ENCODE results near the gene KLHL29.

The KLHL29 gene

GRCh38 chr2:23645230-23645808, 260.3 kb downstream of the KLHL29 start:
- no peak for DNase-seq

- no peak for DNase-seq
These were observed 262.6 kb downstream of the KLHL29 start for GRCh38 chr2:23647563-23647962.

- no peak for DNase-seq
These were observed 264.3 kb downstream of the KLHL29 start for GRCh38 chr2:23649303-23649702.

DNA sequence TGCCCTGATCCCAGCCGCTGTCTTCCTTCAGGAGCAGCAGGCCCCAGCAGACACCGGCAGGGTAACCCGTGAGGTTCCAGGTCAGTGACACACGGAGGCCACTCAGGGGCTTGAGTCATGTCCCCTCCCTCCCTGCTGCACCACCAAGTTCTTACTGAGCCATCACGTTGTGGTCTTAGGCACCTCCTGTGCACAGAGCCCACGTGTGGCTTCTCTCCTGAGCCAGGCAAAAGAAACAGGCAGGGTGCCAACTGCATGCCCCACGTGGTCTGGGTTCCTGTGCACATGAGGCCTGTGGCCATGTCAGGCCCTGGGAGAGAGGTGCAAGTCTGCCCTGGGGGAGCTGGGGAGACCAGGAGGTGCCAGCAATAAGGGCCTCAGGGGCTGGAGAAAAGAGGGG, 264.8 kb downstream of the KLHL29 start:
- no peak for DNase-seq

- no peak for DNase-seq
These were observed 266.5 kb downstream of the KLHL29 start for GRCh38 chr2:23651187-23652080.

DNA sequence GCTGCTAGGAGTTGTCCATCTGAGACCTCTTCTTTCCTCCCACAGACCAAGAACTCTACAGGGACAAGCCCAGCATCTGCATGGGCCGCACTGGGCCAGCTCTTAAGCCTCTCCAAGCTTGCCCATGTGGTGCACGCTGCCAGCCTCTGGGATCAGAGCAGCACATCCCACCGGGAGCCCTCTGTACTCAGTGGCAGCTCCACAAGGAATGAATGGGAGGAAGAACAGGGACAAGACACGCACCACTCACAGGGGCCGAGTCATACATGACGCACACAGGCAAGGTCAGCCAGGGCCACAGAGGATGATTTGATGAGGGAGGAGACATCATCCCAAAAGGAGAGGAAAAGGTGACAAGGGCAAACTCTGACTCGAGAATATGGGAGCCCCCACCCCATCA, 268.3 kb downstream of the KLHL29 start:
- DNase-seq, result no peak

- no peak for DNase-seq
These were observed 269.8 kb downstream of the KLHL29 start for GRCh38 chr2:23654756-23655155.

DNA sequence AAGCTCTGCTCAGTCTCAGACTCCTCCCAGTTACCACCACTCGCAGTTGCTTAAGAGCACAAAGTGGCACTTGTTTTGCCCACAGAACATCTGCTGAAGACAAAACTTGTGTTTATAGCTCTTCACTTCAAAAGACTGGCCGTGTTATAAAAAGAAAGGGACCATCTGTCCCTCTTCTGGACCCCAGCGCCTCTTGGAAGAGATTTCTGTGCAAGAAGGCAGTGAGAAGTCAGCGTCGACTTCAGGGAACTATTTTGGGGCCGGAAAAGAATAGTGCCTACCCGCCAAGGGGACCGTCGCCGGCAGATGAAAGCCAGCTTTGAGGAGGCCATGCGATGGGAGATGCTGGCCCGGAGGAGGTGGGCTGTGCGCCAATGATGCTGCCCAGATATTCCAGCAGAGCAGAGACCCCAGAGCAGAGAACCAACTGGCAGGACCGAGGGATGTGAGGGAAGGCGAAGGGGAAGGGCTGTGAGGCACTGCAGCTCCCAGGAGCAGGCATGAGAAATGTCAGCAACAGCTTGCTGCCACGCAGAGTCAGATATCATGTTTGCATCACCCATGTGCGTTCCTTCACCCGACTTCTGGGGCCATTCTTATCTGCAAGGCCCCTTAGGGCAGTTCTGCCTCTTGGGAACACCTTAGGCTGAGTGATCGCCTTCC, 271.1 kb downstream of the KLHL29 start:
- no peak for DNase-seq

DNA sequence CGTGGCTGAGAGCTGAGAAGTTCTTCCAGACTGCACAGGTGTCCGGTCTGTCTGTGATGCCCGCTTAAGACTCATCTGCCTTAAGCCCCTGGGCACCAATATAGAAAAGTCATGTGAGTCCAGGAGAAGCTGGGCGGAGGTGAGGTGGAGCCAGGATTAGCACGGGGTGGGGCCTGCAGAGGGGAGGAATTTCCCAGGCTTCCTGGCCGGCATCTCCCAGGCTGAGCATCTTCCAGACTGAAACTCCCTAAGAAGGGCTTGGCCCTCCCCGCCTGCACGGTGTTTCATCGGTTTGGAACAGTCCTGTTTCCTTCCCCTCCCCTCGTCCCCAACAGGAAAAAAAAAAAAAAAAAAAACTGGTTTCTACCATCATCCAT, 271.6 kb downstream of the KLHL29 start:
- DNase-seq, result no peak

GRCh38 chr2:23657371-23657770, 272.4 kb downstream of the KLHL29 start:
- no peak for DNase-seq

DNA sequence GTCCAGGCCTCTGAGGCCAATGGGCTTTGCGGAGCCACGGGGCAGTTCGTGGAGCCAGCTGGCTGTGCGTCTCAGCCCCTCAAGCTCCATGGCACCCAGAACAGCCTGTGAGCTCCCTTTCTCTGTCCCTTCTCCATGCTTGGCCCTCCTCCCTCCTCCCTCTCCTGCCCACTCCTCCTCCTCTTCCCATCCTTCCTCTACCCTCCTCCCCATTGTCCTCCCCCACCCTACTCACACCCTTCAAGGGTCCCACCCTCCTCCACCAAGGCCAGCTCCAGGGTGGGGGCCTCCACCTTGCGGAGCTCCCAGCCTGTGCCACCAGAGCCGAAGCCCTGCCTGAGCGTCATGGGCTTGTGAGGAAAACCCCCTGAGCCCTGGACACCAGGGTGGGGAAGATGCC, 273.0 kb downstream of the KLHL29 start:
- DNase-seq, result no peak

- no peak for DNase-seq
These were observed 273.5 kb downstream of the KLHL29 start for GRCh38 chr2:23658466-23658942.

DNA sequence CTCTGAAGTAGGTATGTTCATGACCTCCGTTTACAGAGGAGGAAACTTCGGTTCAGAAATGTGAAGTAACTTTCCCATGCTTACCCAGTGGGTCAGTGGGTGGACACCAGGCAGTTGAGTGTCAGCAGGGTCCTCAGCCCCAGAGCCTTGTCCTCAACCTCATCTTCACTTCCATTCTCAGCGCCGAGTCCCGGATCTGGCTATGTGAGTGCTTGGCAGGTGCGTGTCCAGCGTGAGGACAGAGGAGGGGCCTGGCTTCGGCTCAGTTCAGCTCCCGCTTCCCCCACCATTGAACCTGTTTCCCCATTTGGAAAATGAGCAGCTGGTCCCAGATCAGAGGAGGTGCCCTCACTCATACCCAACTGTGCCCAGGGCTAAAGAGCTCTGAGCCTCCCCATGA, 274.3 kb downstream of the KLHL29 start:
- no peak for DNase-seq

- DNase-seq, result no peak
These were observed 274.8 kb downstream of the KLHL29 start for GRCh38 chr2:23659773-23660172.

DNA sequence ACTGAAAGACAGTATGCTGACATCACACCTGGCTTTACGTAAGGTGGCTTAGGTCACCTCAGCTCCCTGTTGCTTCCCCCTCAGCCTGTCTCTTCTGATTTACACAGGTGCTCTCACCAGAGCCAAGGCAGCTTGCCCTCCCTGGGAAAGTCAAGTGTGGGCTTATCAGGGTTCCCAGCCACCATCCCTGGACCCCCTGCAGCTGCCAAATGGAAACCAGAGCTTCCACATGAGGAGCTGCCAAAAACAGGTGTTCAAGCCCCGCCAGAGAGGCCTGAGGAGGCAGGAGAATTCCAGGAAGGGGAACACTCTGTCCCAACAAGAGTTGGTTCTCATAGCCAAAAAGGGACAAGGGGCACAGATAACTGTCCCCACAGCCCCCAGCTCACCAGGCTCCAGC, 275.3 kb downstream of the KLHL29 start:
- DNase-seq, result no peak

DNA sequence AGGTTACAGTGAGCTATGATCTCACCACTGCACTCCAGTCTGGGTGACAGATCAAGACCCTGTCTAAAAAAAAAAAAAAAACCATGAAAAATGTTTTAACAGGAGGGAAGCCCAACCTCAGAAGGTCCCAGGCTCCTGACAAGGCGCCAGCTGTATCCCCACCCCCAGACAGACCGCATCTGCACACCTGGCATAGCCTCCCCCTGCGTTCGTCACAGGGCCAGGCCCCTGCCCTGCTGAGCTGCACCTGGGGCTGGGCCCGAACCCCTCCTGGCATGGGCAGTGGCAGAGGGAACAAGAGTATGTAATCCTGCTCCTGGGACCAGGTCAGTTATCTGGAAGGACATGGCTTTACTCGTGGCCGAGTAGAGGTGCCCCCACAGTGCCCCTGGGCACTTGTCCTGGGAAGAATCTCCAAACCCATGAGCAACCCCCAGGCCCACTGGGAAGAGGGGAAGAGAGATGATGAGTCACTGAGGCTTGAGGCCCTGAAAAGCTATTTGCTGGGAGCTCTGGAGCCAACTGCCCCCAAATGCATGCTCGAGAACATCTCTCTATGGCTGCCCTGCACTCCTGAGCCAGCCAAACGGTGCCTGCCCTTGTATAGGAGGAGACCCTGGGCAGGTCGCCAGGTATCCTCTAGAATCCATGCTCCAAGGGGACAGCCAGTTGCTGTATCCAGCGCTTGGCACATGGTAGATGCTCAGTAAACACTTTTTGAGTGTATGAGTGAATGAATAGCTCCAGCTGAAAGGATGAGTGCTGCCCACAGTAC, 276.5 kb downstream of the KLHL29 start:
- DNase-seq, result no peak

GRCh38 chr2:23662466-23662865, 277.5 kb downstream of the KLHL29 start:
- DNase-seq, result no peak

- no peak for DNase-seq
These were observed 278.3 kb downstream of the KLHL29 start for GRCh38 chr2:23662941-23663920.

- DNase-seq, result no peak
These were observed 279.2 kb downstream of the KLHL29 start for GRCh38 chr2:23664066-23664788.

- no peak for DNase-seq
These were observed 281.4 kb downstream of the KLHL29 start for GRCh38 chr2:23666241-23666979.
